Measurements from ENCODE around the gene PBXIP1. TPM values are rescaled to one million over a fixed set of nuclear protein-coding genes. Genes with fewer than 3 reads are reported as not detected.

The PBXIP1 gene
- polyA plus RNA-seq, 3 donors: 23.1 to 31.7 (median 24.0) TPM

DNA sequence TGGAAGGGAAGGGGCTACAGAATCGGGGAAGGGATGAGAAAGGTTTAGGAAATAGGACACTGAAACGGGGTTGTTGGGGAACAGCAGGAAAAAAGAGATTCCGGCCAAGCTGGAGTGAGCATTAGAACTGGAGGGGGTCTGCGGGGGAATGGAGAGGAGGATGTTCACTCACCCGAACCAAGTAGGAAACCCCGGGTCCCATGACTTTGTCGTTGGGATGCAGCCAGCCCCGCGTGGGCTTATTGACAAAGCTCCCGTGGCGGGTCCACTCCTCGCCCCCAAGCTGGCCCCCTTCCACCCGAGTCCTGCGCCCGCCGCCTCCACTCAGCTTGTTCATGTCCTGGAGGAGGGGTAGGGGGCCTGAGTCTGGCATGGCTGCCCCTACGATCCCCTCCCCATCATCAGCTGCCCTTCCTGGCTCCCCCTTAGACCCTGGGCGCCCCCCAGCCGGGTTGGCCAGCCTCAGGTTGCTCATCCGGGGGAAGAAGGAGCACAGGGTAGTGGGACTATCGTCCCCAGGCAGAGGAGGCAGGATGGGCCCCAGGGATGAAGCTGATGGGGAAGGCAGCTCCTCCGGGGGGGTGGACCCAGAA lies 14.1 kb upstream of the PBXIP1 start:
- Histone ChIP-seq H3K9ac (ENCODE audit: insufficient read depth, low read length, poor library complexity, severe bottlenecking) (peak overlapping the region; percentile 30), H4K20me1 (ENCODE audit: insufficient read depth, low read length) (peaks cover 82% of the 10 kb centered on the region), H3K4me3 (replicated peaks in 1 of 3; ENCODE audit: low read depth in 2 of 3, low read length in 3 of 3) (peak overlapping the region in 1 of 3 experiments; percentile 60), H3K27ac (ENCODE audit: low read depth in 1 of 2, low read length in 2 of 2) (peak overlapping the region in 1 of 2 donors; percentile 82), H3K4me1 (ENCODE audit: control insufficient read depth in 1 of 2, insufficient read depth in 2 of 2, low read length in 2 of 2) (peaks cover 38 to 42% of the 10 kb centered on the region in 2 donors), H3K36me3 (replicated peaks in 1 of 2; ENCODE audit: control insufficient read depth in 1 of 2, insufficient read depth in 2 of 2, low read length in 2 of 2) (peaks cover 41 to 52% of the 10 kb centered on the region in 2 donors), H2AFZ (ENCODE audit: insufficient read depth, low read depth, low read length, poor library complexity, severe bottlenecking) (no peak overlapping the region), H3K9me3 (replicated peaks in 1 of 2; ENCODE audit: control insufficient read depth in 1 of 2, insufficient read depth in 1 of 2, low read length in 2 of 2) (no peaks in the 10 kb centered on the region), H3K4me2 (replicated peaks; ENCODE audit: extremely low read depth, low read length, poor library complexity, severe bottlenecking) (peak overlapping the region; percentile 71), H3K79me2 (ENCODE audit: insufficient read depth, low read length) (peaks cover 61% of the 10 kb centered on the region), H3K27me3 (ENCODE audit: control insufficient read depth in 2 of 2, insufficient read depth in 2 of 2, low read length in 2 of 2) (no peaks in the 10 kb centered on the region)
- TF ChIP-seq, protein P1, sequence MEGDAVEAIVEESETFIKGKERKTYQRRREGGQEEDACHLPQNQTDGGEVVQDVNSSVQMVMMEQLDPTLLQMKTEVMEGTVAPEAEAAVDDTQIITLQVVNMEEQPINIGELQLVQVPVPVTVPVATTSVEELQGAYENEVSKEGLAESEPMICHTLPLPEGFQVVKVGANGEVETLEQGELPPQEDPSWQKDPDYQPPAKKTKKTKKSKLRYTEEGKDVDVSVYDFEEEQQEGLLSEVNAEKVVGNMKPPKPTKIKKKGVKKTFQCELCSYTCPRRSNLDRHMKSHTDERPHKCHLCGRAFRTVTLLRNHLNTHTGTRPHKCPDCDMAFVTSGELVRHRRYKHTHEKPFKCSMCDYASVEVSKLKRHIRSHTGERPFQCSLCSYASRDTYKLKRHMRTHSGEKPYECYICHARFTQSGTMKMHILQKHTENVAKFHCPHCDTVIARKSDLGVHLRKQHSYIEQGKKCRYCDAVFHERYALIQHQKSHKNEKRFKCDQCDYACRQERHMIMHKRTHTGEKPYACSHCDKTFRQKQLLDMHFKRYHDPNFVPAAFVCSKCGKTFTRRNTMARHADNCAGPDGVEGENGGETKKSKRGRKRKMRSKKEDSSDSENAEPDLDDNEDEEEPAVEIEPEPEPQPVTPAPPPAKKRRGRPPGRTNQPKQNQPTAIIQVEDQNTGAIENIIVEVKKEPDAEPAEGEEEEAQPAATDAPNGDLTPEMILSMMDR (IDR thresholded peaks at IDR 0.05): no peak
- Mint-ChIP-seq H3K27me3 (ENCODE audit: low read depth in 3 of 3) (peaks cover 0 to 4% (median 0%) of the 10 kb centered on the region in 3 donors), H3K36me3 (peaks cover 53 to 64% of the 10 kb centered on the region in 2 donors), H3K4me1 (peaks cover 34% of the 10 kb centered on the region), H3K9me3 (no peaks in the 10 kb centered on the region), H3K27ac (peak overlapping the region in 6 of 7 donors; percentile 8 to 79 (median 58)), H3K4me3 (no peak overlapping the region)
- intact Hi-C loops (cut with micrococcal nuclease): loop anchor here (2.0 to 5.0 kb wide), 4 partner anchors 37 to 92 kb away; partner anchors contain the start of gene EFNA4 (in 1 of the 2)
- 50% methylated on average over 7 of the region's 22 CpGs for WGBS (ENCODE audit: insufficient coverage)
- DNase-seq: no peak

DNA sequence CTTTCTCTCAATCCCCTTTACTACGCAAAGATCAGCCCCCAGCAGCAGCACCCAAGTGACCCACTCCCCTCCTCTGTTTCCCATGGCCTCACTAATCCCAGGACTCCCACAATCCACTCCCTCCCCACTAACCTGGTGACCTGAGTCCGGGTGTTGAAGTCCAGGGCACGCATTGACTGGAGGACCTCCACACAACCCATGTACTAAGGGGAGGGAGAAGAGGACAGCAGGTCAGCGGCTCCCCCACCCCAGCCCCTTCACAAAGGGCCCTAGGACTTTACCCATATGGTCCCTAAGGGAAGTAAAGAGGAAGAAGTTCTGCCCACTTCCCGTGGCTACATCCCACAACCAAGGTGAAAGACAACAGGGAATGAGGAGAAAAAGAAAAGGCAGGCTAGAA lies 13.3 kb upstream of the PBXIP1 start:
- peaks cover 38 to 42% of the 10 kb centered on the region in 2 donors for H3K4me1 ChIP-seq (ENCODE audit: control insufficient read depth in 1 of 2, insufficient read depth in 2 of 2, low read length in 2 of 2)
- no peak overlapping the region for H3K4me2 ChIP-seq (replicated peaks; ENCODE audit: extremely low read depth, low read length, poor library complexity, severe bottlenecking)
- Mint-ChIP-seq H3K27ac (peak overlapping the region in 5 of 7 donors; percentile 8 to 72 (median 54)), H3K9me3 (no peaks in the 10 kb centered on the region), H3K4me1 (peaks cover 34% of the 10 kb centered on the region), H3K27me3 (ENCODE audit: low read depth in 3 of 3) (peaks cover 0 to 7% (median 0%) of the 10 kb centered on the region in 3 donors), H3K4me3 (no peak overlapping the region), H3K36me3 (peaks cover 58 to 71% of the 10 kb centered on the region in 2 donors)
- H3K36me3 ChIP-seq (replicated peaks in 1 of 2; ENCODE audit: control insufficient read depth in 1 of 2, insufficient read depth in 2 of 2, low read length in 2 of 2): peaks cover 48 to 59% of the 10 kb centered on the region in 2 donors
- H3K9ac ChIP-seq (ENCODE audit: insufficient read depth, low read length, poor library complexity, severe bottlenecking): no peak overlapping the region
- H3K79me2 ChIP-seq (ENCODE audit: insufficient read depth, low read length): peaks cover 61% of the 10 kb centered on the region
- DNase-seq: no peak
- intact Hi-C loops (cut with micrococcal nuclease): no loop called here
- H4K20me1 ChIP-seq (ENCODE audit: insufficient read depth, low read length): peaks cover 85% of the 10 kb centered on the region
- no peak overlapping the region for H3K4me3 ChIP-seq (replicated peaks in 1 of 3; ENCODE audit: low read depth in 2 of 3, low read length in 3 of 3)
- H3K27ac ChIP-seq (ENCODE audit: low read depth in 1 of 2, low read length in 2 of 2): peak overlapping the region in 1 of 2 donors; percentile 38
- TF ChIP-seq, protein P1 (IDR thresholded peaks at IDR 0.05): no peak
- 100% methylated on average over 1 of the region's 5 CpGs for WGBS (ENCODE audit: insufficient coverage)
- H3K27me3 ChIP-seq (ENCODE audit: control insufficient read depth in 2 of 2, insufficient read depth in 2 of 2, low read length in 2 of 2): no peaks in the 10 kb centered on the region
- H3K9me3 ChIP-seq (replicated peaks in 1 of 2; ENCODE audit: control insufficient read depth in 1 of 2, insufficient read depth in 1 of 2, low read length in 2 of 2): no peaks in the 10 kb centered on the region
- no peak overlapping the region for H2AFZ ChIP-seq (ENCODE audit: insufficient read depth, low read depth, low read length, poor library complexity, severe bottlenecking)
